ENCODE results near the gene DNAJC27. TPM values are rescaled to one million over a fixed set of nuclear protein-coding genes. Genes with fewer than 3 reads are reported as not detected.
"Not testable (repeated sequence)": the region's sequence is repeated elsewhere in the genome, so short reads cannot be mapped to it uniquely, and the experiment has no call there.

The DNAJC27 gene
- total RNA-seq, 1 experiment from 2014 or later: 5.1 TPM

- intact Hi-C loops (cut with micrococcal nuclease; ENCODE audit: unreplicated experiment): no loop called here
- H3K27me3 ChIP-seq (replicated peaks; ENCODE audit: control insufficient read depth, insufficient read depth, low read length): no peaks in the 10 kb centered on the region
- H3K4me1 Mint-ChIP-seq (ENCODE audit: low read depth, unreplicated experiment): peaks cover 7% of the 10 kb centered on the region
- H3K9me3 ChIP-seq: no peaks in the 10 kb centered on the region
- no peak for DNase-seq
- H3K27ac Mint-ChIP-seq (ENCODE audit: unreplicated experiment): no peak overlapping the region
- TF ChIP-seq CTCF (IDR thresholded peaks at IDR 0.05; ENCODE audit: insufficient read depth in 1 of 2, low read depth in 1 of 2, low read length in 1 of 2, severe bottlenecking in 1 of 2, unreplicated experiment in 1 of 2): no peak
- POLR2A ChIA-PET: no interaction called here
- H3K4me1 ChIP-seq: no peaks in the 10 kb centered on the region
- H3K36me3 ChIP-seq (ENCODE audit: control insufficient read depth, insufficient read depth, low read length): no peaks in the 10 kb centered on the region
- no peak overlapping the region for H3K4me3 ChIP-seq (ENCODE audit: low read depth, low read length)
- no peaks in the 10 kb centered on the region for H3K27me3 Mint-ChIP-seq (ENCODE audit: insufficient read depth, unreplicated experiment)
- CTCF ChIA-PET: no interaction called here
- no peaks in the 10 kb centered on the region for H3K9me3 Mint-ChIP-seq (ENCODE audit: unreplicated experiment)
- no TSS peak for BruUV-seq (replicated peaks)
- no peak overlapping the region for H3K4me3 Mint-ChIP-seq (ENCODE audit: unreplicated experiment)
- no peaks in the 10 kb centered on the region for H3K36me3 Mint-ChIP-seq (ENCODE audit: insufficient read depth, unreplicated experiment)
Measured at GRCh38 chr2:25000503-25001324, 29.0 kb upstream of the DNAJC27 start.

GRCh38 chr2:25000036-25000435 is 28.3 kb upstream of the DNAJC27 start:
- Mint-ChIP-seq H3K36me3 (ENCODE audit: insufficient read depth, unreplicated experiment) (no peaks in the 10 kb centered on the region), H3K9me3 (ENCODE audit: unreplicated experiment) (no peaks in the 10 kb centered on the region), H3K27ac (ENCODE audit: unreplicated experiment) (no peak overlapping the region), H3K4me1 (ENCODE audit: low read depth, unreplicated experiment) (peaks cover 7% of the 10 kb centered on the region), H3K4me3 (ENCODE audit: unreplicated experiment) (no peak overlapping the region), H3K27me3 (ENCODE audit: insufficient read depth, unreplicated experiment) (no peaks in the 10 kb centered on the region)
- intact Hi-C loops (cut with micrococcal nuclease; ENCODE audit: unreplicated experiment): no loop called here
- no peaks in the 10 kb centered on the region for H3K27me3 ChIP-seq (replicated peaks; ENCODE audit: control insufficient read depth, insufficient read depth, low read length)
- no peaks in the 10 kb centered on the region for H3K9me3 ChIP-seq
- no peak overlapping the region for H3K4me3 ChIP-seq (ENCODE audit: low read depth, low read length)
- no peaks in the 10 kb centered on the region for H3K4me1 ChIP-seq
- H3K36me3 ChIP-seq (ENCODE audit: control insufficient read depth, insufficient read depth, low read length): no peaks in the 10 kb centered on the region
- no peak for TF ChIP-seq CTCF (IDR thresholded peaks at IDR 0.05; ENCODE audit: insufficient read depth in 1 of 2, low read depth in 1 of 2, low read length in 1 of 2, severe bottlenecking in 1 of 2, unreplicated experiment in 1 of 2)
- no TSS peak for BruUV-seq (replicated peaks)
- ChIA-PET POLR2A (no interaction called here), CTCF (no interaction called here)
- DNase-seq: no peak

- H3K27me3 ChIP-seq (replicated peaks; ENCODE audit: control insufficient read depth, insufficient read depth, low read length); H3K4me1 Mint-ChIP-seq (ENCODE audit: low read depth, unreplicated experiment); BruUV-seq (replicated peaks); H3K4me3 ChIP-seq (ENCODE audit: low read depth, low read length); intact Hi-C loops (cut with micrococcal nuclease; ENCODE audit: unreplicated experiment); CTCF ChIA-PET; H3K27me3 Mint-ChIP-seq (ENCODE audit: insufficient read depth, unreplicated experiment); H3K9me3 Mint-ChIP-seq (ENCODE audit: unreplicated experiment); DNase-seq; H3K36me3 Mint-ChIP-seq (ENCODE audit: insufficient read depth, unreplicated experiment); POLR2A ChIA-PET; H3K4me1 ChIP-seq; H3K4me3 Mint-ChIP-seq (ENCODE audit: unreplicated experiment); H3K36me3 ChIP-seq (ENCODE audit: control insufficient read depth, insufficient read depth, low read length); H3K27ac Mint-ChIP-seq (ENCODE audit: unreplicated experiment); H3K9me3 ChIP-seq: not testable (repeated sequence)
Measured at GRCh38 chr2:24999097-24999496, 27.3 kb upstream of the DNAJC27 start.

All from Caco-2 (cell line).